HepG2 (cell line): ENCODE measurements around the gene SLC6A4. TPM values are rescaled to one million over a fixed set of nuclear protein-coding genes. Genes with fewer than 3 reads are reported as not detected.

ENCODE experiments used
- CAMTA2 ChIP-seq: sonication (generic); formaldehyde crosslinking; IDR thresholded peaks from 2 replicates; pipeline ENCODE4 v1.4.0; 2020; ENCODE audit warnings: mild to moderate bottlenecking, missing genetic modification reagents, borderline replicate concordance
- ELF1 ChIP-seq: sonication (generic); formaldehyde crosslinking; IDR thresholded peaks from 2 replicates; pipeline ENCODE4 v1.4.0; 2020; ENCODE audit warnings: missing genetic modification reagents
- FOXM1 ChIP-seq: sonication (generic); formaldehyde crosslinking; IDR thresholded peaks from 2 replicates; pipeline ENCODE4 v1.5.0; 2020; ENCODE audit warnings: missing genetic modification reagents
- GATA4 ChIP-seq: sonication (generic); IDR thresholded peaks from 2 replicates; pipeline ENCODE4 v1.6.1; 2016; ENCODE audit warnings: antibody characterized with exemption, low read depth, borderline replicate concordance
- HCFC1 ChIP-seq: fragments of 150-350 bp; IDR thresholded peaks from 2 replicates; pipeline ENCODE4 v1.6.1; 2014; ENCODE audit warnings: low read depth, low read length
- HNRNPL ChIP-seq: fragments of 200-400 bp; formaldehyde crosslinking; IDR thresholded peaks from 2 replicates; pipeline ENCODE4 v1.6.1; 2017; ENCODE audit warnings: mild to moderate bottlenecking, low read depth, low read length
- IKZF1 ChIP-seq: fragments of 450-650 bp; IDR thresholded peaks from 2 replicates; pipeline ENCODE4 v1.7.1; 2016
- JDP2 ChIP-seq: sonication (generic); formaldehyde crosslinking; IDR thresholded peaks from 2 replicates; pipeline ENCODE4 v1.8.1; 2022; ENCODE audit warnings: missing genetic modification reagents, borderline replicate concordance
- MAFF ChIP-seq: IDR thresholded peaks from 2 replicates; pipeline ENCODE4 v1.6.1; 2011; ENCODE audit warnings: low read depth, low read length, improper control_type of control experiment
- NBN ChIP-seq: fragments of 450-650 bp; conservative IDR thresholded peaks from 2 replicates; pipeline ENCODE4 v1.6.1; 2017
- NCOA5 ChIP-seq: sonication (generic); formaldehyde crosslinking; IDR thresholded peaks from 2 replicates; pipeline ENCODE4 v1.4.0; 2020; ENCODE audit warnings: missing genetic modification reagents
- PLRG1 ChIP-seq: fragments of 450-650 bp; conservative IDR thresholded peaks from 2 replicates; pipeline ENCODE4 v1.6.1; 2016
- PPARG ChIP-seq: conservative IDR thresholded peaks from 2 replicates; pipeline ENCODE4 v1.6.1; 2016; ENCODE audit warnings: missing biosample characterization, missing genetic modification reagents
- RORA ChIP-seq: sonication (generic); formaldehyde crosslinking; IDR thresholded peaks from 2 replicates; pipeline ENCODE4 v1.5.0; 2020; ENCODE audit warnings: mild to moderate bottlenecking, missing genetic modification reagents, moderate library complexity
- SMAD1 ChIP-seq: sonication (generic); formaldehyde crosslinking; IDR thresholded peaks from 2 replicates; pipeline ENCODE4 v1.4.0; 2020; ENCODE audit warnings: missing genetic modification reagents, low read depth, mild to moderate bottlenecking, borderline replicate concordance
- ZNF20 ChIP-seq: sonication (generic); formaldehyde crosslinking; IDR thresholded peaks from 2 replicates; pipeline ENCODE4 v1.4.0; 2020; ENCODE audit warnings: mild to moderate bottlenecking, moderate library complexity, missing genetic modification reagents
- ZNF225 ChIP-seq: sonication (generic); formaldehyde crosslinking; IDR thresholded peaks from 2 replicates; pipeline ENCODE4 v1.4.0; 2020; ENCODE audit warnings: mild to moderate bottlenecking, missing genetic modification reagents
- ZNF432 ChIP-seq: sonication (generic); formaldehyde crosslinking; IDR thresholded peaks from 2 replicates; pipeline ENCODE4 v1.5.0; 2020; ENCODE audit warnings: missing genetic modification reagents, mild to moderate bottlenecking, borderline replicate concordance
- ZNF501 ChIP-seq: sonication (generic); formaldehyde crosslinking; IDR thresholded peaks from 2 replicates; pipeline ENCODE4 v1.5.1; 2020; ENCODE audit warnings: mild to moderate bottlenecking, moderate library complexity, missing genetic modification reagents
- ZNF839 ChIP-seq: sonication (generic); formaldehyde crosslinking; IDR thresholded peaks from 2 replicates; pipeline ENCODE4 v1.4.0; 2020; ENCODE audit warnings: missing genetic modification reagents, mild to moderate bottlenecking, borderline replicate concordance
- polyA plus RNA-seq, 8 experiments: library from polyadenylated mRNA; depleted of rRNA in 3 of 8; stranded (reverse) in 7 of 8; unstranded in 1 of 8; fragments of >200 nt; fragmentation: Illumina TruSeq in 4 of 8; extraction: Trizol in 4 of 8; gene quantifications; 2 replicates each; pipeline versions ENCODE4 v1.2.1 to v1.2.3, GENCODE V29; 2011 to 2016; ENCODE audit warnings: low read depth in 4 of 8, missing spikeins in 1 of 8, mixed read lengths in 1 of 8; ENCODE audit not compliant: insufficient read depth in 1 of 8
- total RNA-seq, 5 experiments: library from RNA; depleted of rRNA; stranded (reverse); fragments of >200 nt; fragmentation: Illumina TruSeq; extraction: Trizol; gene quantifications; 2 replicates each; pipeline ENCODE4 v1.2.3, GENCODE V29; 2016; ENCODE audit warnings: low read depth in 1 of 5
- TF ChIP-seq, protein P1 (sequence below): sonication (generic); formaldehyde crosslinking; IDR thresholded peaks from 2 replicates; pipeline ENCODE4 v1.5.0; 2020; ENCODE audit warnings: mild to moderate bottlenecking, missing genetic modification reagents, moderate library complexity
- TF ChIP-seq, protein P2 (sequence below): IDR thresholded peaks from 2 replicates; pipeline ENCODE4 v1.6.1; 2016; ENCODE audit warnings: missing genetic modification reagents, missing compliant biosample characterization
- TF ChIP-seq, protein P3 (sequence below): sonication (generic); formaldehyde crosslinking; IDR thresholded peaks from 2 replicates; pipeline ENCODE4 v1.4.0; 2020; ENCODE audit warnings: mild to moderate bottlenecking, missing genetic modification reagents
- TF ChIP-seq, protein P4 (sequence below): sonication (generic); formaldehyde crosslinking; conservative IDR thresholded peaks from 2 replicates; pipeline ENCODE4 v1.8.1; 2023; ENCODE audit warnings: missing genetic modification reagents
- TF ChIP-seq, protein P5 (sequence below): sonication (generic); formaldehyde crosslinking; IDR thresholded peaks from 2 replicates; pipeline ENCODE4 v1.4.0; 2020; ENCODE audit warnings: missing genetic modification reagents, borderline replicate concordance

Gene SLC6A4
- total and polyA plus RNA-seq, 2 of the 13 experiments (the other 11 are each of a cell fraction or from before 2014, with no cell fraction given): 7.6 to 20.3 TPM

DNA sequence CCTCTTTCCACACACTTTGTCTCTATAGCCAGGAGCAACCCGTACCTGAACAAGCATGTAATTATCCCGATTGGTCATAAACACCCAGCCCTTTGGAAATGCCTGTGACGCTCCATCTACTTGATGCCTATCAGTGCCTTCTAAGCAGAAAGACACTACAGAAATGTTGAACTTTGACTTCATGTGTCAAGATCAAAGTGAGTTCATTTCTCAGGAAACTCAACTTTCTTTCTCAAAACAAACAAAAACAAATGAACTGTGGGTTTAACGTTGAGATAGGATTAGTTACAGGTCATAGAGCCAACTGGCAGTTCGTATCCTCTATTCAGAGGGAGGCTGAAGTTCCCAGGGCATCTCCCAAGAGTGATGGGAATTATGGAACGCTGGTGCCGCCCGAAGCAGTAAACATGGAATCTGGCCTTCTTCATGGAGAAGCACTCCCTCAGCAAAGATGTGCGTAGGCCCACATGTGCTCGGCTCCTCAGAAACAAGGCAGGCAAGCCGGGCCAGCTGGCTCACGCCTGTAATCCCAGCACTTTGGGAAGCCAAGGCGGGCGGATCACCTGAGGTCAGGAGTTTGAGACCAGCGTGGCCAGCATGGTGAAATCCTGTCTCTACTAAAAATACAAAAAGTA lies 9.5 kb downstream of the SLC6A4 start (continued):
- TF ChIP-seq, protein P1, sequence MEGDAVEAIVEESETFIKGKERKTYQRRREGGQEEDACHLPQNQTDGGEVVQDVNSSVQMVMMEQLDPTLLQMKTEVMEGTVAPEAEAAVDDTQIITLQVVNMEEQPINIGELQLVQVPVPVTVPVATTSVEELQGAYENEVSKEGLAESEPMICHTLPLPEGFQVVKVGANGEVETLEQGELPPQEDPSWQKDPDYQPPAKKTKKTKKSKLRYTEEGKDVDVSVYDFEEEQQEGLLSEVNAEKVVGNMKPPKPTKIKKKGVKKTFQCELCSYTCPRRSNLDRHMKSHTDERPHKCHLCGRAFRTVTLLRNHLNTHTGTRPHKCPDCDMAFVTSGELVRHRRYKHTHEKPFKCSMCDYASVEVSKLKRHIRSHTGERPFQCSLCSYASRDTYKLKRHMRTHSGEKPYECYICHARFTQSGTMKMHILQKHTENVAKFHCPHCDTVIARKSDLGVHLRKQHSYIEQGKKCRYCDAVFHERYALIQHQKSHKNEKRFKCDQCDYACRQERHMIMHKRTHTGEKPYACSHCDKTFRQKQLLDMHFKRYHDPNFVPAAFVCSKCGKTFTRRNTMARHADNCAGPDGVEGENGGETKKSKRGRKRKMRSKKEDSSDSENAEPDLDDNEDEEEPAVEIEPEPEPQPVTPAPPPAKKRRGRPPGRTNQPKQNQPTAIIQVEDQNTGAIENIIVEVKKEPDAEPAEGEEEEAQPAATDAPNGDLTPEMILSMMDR (CRISPR knock-in tag): no peak
- TF ChIP-seq, protein P2, sequence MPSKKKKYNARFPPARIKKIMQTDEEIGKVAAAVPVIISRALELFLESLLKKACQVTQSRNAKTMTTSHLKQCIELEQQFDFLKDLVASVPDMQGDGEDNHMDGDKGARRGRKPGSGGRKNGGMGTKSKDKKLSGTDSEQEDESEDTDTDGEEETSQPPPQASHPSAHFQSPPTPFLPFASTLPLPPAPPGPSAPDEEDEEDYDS: peak; percentile 46; the same call in 1 of the 2 replicates
- no peak for TF ChIP-seq JDP2 (CRISPR knock-in tag)
- no peak for TF ChIP-seq NCOA5 (CRISPR knock-in tag)
- no peak for TF ChIP-seq ELF1 (CRISPR knock-in tag)
- TF ChIP-seq GATA4: no peak; the same call in 1 of the 2 replicates
- TF ChIP-seq, protein P3, sequence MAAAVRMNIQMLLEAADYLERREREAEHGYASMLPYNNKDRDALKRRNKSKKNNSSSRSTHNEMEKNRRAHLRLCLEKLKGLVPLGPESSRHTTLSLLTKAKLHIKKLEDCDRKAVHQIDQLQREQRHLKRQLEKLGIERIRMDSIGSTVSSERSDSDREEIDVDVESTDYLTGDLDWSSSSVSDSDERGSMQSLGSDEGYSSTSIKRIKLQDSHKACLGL (CRISPR knock-in tag): no peak
- TF ChIP-seq, protein P4, sequence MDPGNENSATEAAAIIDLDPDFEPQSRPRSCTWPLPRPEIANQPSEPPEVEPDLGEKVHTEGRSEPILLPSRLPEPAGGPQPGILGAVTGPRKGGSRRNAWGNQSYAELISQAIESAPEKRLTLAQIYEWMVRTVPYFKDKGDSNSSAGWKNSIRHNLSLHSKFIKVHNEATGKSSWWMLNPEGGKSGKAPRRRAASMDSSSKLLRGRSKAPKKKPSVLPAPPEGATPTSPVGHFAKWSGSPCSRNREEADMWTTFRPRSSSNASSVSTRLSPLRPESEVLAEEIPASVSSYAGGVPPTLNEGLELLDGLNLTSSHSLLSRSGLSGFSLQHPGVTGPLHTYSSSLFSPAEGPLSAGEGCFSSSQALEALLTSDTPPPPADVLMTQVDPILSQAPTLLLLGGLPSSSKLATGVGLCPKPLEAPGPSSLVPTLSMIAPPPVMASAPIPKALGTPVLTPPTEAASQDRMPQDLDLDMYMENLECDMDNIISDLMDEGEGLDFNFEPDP (CRISPR knock-in tag): no peak
- TF ChIP-seq FOXM1 (CRISPR knock-in tag): no peak
- TF ChIP-seq, protein P5, sequence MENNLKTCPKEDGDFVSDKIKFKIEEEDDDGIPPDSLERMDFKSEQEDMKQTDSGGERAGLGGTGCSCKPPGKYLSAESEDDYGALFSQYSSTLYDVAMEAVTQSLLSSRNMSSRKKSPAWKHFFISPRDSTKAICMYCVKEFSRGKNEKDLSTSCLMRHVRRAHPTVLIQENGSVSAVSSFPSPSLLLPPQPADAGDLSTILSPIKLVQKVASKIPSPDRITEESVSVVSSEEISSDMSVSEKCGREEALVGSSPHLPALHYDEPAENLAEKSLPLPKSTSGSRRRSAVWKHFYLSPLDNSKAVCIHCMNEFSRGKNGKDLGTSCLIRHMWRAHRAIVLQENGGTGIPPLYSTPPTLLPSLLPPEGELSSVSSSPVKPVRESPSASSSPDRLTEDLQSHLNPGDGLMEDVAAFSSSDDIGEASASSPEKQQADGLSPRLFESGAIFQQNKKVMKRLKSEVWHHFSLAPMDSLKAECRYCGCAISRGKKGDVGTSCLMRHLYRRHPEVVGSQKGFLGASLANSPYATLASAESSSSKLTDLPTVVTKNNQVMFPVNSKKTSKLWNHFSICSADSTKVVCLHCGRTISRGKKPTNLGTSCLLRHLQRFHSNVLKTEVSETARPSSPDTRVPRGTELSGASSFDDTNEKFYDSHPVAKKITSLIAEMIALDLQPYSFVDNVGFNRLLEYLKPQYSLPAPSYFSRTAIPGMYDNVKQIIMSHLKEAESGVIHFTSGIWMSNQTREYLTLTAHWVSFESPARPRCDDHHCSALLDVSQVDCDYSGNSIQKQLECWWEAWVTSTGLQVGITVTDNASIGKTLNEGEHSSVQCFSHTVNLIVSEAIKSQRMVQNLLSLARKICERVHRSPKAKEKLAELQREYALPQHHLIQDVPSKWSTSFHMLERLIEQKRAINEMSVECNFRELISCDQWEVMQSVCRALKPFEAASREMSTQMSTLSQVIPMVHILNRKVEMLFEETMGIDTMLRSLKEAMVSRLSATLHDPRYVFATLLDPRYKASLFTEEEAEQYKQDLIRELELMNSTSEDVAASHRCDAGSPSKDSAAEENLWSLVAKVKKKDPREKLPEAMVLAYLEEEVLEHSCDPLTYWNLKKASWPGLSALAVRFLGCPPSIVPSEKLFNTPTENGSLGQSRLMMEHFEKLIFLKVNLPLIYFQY (CRISPR knock-in tag): no peak
- TF ChIP-seq ZNF432 (CRISPR knock-in tag): no peak
- TF ChIP-seq PPARG: peak; percentile 79
- TF ChIP-seq PLRG1: no peak
- TF ChIP-seq RORA: no peak
- no peak for TF ChIP-seq ZNF501
- no peak for TF ChIP-seq IKZF1
- no peak for TF ChIP-seq ZNF225
- TF ChIP-seq ZNF839 (CRISPR knock-in tag): no peak
- TF ChIP-seq SMAD1 (CRISPR knock-in tag): no peak
- no peak for TF ChIP-seq CAMTA2 (CRISPR knock-in tag)
- TF ChIP-seq ZNF20 (CRISPR knock-in tag): no peak
- TF ChIP-seq HNRNPL: no peak
- TF ChIP-seq NBN: no peak
- TF ChIP-seq MAFF: no peak
- no peak for TF ChIP-seq HCFC1
